DND-41 (cell line): ENCODE data around the gene CDKN1A.

Experiments
- ATAC-seq: fragments of 200-7000 bp; cut with Tn5 transposase; 3 replicates; pipeline ENCODE4 v1.9.1; 2021; ENCODE audit warnings: low read depth; ENCODE audit not compliant: insufficient read depth
- DNase-seq: peaks from one replicate; pipeline ENCODE4 v3.0.0-alpha.2; 2020
- H2AFZ ChIP-seq: 2 replicates; pipeline ENCODE4 v1.6.0; 2012; ENCODE audit warnings: low read depth, low read length
- H3K27ac ChIP-seq: 2 replicates; pipeline ENCODE4 v1.5.1; 2012; ENCODE audit warnings: low read length, inconsistent platforms
- H3K27me3 ChIP-seq: fragments of 200-600 bp; sonication (generic); 2 replicates; pipeline ENCODE4 v1.6.0; 2012; ENCODE audit warnings: low read length, mild to moderate bottlenecking, inconsistent platforms; ENCODE audit not compliant: insufficient read depth, poor library complexity
- H3K36me3 ChIP-seq: 2 replicates; pipeline ENCODE4 v1.5.1; 2012; ENCODE audit warnings: low read length, inconsistent platforms; ENCODE audit not compliant: insufficient read depth
- H3K4me1 ChIP-seq: 2 replicates; pipeline ENCODE4 v1.5.1; 2012; ENCODE audit warnings: mild to moderate bottlenecking, low read length; ENCODE audit not compliant: insufficient read depth
- H3K4me2 ChIP-seq: 2 replicates; pipeline ENCODE4 v1.6.0; 2012; ENCODE audit warnings: mild to moderate bottlenecking, moderate library complexity, low read length, inconsistent platforms; ENCODE audit not compliant: insufficient read depth
- H3K4me3 ChIP-seq, 2 experiments: fragments of 200-600 bp in 1 of 2; shearing (Covaris generic) in 1 of 2; 2 replicates each; pipeline ENCODE4 v1.5.1; 2012 to 2016; ENCODE audit warnings: inconsistent platforms in 2 of 2, low read length in 2 of 2, mild to moderate bottlenecking in 2 of 2, low read depth in 1 of 2, moderate library complexity in 1 of 2
- H3K79me2 ChIP-seq: 2 replicates; pipeline ENCODE4 v1.6.0; 2012; ENCODE audit warnings: low read length, inconsistent platforms; ENCODE audit not compliant: insufficient read depth
- H3K9ac ChIP-seq: 2 replicates; pipeline ENCODE4 v1.6.0; 2012; ENCODE audit warnings: low read depth, mild to moderate bottlenecking, inconsistent platforms, low read length, moderate library complexity
- H3K9me3 ChIP-seq: 2 replicates; pipeline ENCODE4 v1.5.1; 2012; ENCODE audit warnings: low read length, moderate library complexity, mild to moderate bottlenecking, inconsistent platforms; ENCODE audit not compliant: insufficient read depth, severe bottlenecking
- H4K20me1 ChIP-seq: 2 replicates; pipeline ENCODE4 v1.6.0; 2012; ENCODE audit warnings: low read length; ENCODE audit not compliant: insufficient read depth
- EZH2 ChIP-seq: IDR thresholded peaks from 3 replicates; pipeline ENCODE4 v1.6.1; 2012; ENCODE audit warnings: borderline replicate concordance, low read depth, mild to moderate bottlenecking, moderate library complexity, low read length, inconsistent platforms; ENCODE audit not compliant: severe bottlenecking
- TF ChIP-seq, protein P1 (sequence below): IDR thresholded peaks from 2 replicates; pipeline ENCODE4 v1.5.1; 2012; ENCODE audit warnings: borderline replicate concordance, low read length, moderate library complexity, mild to moderate bottlenecking; ENCODE audit not compliant: poor library complexity, severe bottlenecking; ENCODE audit errors: extremely low read depth

The CDKN1A gene

DNA sequence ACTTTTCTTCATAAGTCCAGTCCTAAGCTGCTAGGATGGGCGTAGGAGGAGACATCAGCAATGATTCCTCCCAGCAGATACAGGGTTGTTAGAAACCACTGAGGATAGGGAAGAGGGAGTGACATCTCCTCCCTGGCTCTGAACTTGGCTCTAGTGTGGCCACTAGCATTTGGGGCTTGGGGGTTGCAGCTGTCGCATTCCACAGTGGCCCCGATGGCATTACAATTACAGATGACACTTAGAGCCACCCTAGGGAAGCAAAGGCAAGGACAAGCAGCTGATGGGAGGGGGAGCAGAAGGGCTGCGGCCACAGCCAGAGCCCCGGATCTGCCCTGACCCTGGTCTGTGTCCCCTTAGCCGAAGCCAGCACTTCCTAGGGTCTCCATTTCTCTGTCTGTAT, 9.5 kb upstream of the CDKN1A start:
- Histone ChIP-seq H3K4me1 (no peaks in the 10 kb centered on the region), H2AFZ (no peak overlapping the region)

DNA sequence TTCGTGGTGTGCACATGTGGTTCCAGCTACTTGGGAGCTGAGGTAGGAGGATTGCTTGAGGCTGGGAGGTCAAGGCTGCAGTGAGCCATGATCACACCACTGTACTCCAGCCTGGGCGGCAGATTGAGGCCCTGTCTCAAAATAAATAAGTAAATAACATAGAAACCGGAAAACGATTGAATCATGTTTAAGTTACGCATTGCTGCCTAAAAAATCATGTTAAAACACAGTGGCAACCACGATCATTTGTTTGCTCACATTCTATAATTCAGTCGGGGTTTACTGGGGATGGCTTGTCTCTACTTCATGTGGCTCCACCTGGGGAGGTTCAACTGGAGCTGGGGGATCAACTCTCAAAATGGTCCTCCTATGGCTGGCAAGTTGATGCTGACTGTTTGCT, 8.2 kb upstream of the CDKN1A start:
- TF ChIP-seq EZH2: no peak
- TF ChIP-seq, protein P1, sequence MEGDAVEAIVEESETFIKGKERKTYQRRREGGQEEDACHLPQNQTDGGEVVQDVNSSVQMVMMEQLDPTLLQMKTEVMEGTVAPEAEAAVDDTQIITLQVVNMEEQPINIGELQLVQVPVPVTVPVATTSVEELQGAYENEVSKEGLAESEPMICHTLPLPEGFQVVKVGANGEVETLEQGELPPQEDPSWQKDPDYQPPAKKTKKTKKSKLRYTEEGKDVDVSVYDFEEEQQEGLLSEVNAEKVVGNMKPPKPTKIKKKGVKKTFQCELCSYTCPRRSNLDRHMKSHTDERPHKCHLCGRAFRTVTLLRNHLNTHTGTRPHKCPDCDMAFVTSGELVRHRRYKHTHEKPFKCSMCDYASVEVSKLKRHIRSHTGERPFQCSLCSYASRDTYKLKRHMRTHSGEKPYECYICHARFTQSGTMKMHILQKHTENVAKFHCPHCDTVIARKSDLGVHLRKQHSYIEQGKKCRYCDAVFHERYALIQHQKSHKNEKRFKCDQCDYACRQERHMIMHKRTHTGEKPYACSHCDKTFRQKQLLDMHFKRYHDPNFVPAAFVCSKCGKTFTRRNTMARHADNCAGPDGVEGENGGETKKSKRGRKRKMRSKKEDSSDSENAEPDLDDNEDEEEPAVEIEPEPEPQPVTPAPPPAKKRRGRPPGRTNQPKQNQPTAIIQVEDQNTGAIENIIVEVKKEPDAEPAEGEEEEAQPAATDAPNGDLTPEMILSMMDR: no peak
- H4K20me1 ChIP-seq: no peaks in the 10 kb centered on the region
- H3K27me3 ChIP-seq: no peaks in the 10 kb centered on the region
- no peak overlapping the region for H3K27ac ChIP-seq
- H2AFZ ChIP-seq: no peak overlapping the region
- H3K9me3 ChIP-seq: no peaks in the 10 kb centered on the region
- no peak overlapping the region for H3K9ac ChIP-seq
- no peak overlapping the region for H3K4me2 ChIP-seq
- DNase-seq (no peak), ATAC-seq (no peak)
- H3K79me2 ChIP-seq: no peaks in the 10 kb centered on the region
- H3K4me1 ChIP-seq: no peaks in the 10 kb centered on the region
- no peaks in the 10 kb centered on the region for H3K36me3 ChIP-seq
- no peak overlapping the region for H3K4me3 ChIP-seq

More for the DNA sequence above, 9.5 kb upstream of the CDKN1A start:
- Histone ChIP-seq H3K36me3 (no peaks in the 10 kb centered on the region), H3K4me2 (no peak overlapping the region), H3K79me2 (no peaks in the 10 kb centered on the region), H3K4me3 (no peak overlapping the region), H3K27me3 (no peaks in the 10 kb centered on the region), H3K9me3 (no peaks in the 10 kb centered on the region), H3K9ac (no peak overlapping the region), H4K20me1 (no peaks in the 10 kb centered on the region), H3K27ac (no peak overlapping the region)
- no peak for DNase-seq
- ATAC-seq: no peak
- TF ChIP-seq, protein P1: no peak
- TF ChIP-seq EZH2: no peak

DNA sequence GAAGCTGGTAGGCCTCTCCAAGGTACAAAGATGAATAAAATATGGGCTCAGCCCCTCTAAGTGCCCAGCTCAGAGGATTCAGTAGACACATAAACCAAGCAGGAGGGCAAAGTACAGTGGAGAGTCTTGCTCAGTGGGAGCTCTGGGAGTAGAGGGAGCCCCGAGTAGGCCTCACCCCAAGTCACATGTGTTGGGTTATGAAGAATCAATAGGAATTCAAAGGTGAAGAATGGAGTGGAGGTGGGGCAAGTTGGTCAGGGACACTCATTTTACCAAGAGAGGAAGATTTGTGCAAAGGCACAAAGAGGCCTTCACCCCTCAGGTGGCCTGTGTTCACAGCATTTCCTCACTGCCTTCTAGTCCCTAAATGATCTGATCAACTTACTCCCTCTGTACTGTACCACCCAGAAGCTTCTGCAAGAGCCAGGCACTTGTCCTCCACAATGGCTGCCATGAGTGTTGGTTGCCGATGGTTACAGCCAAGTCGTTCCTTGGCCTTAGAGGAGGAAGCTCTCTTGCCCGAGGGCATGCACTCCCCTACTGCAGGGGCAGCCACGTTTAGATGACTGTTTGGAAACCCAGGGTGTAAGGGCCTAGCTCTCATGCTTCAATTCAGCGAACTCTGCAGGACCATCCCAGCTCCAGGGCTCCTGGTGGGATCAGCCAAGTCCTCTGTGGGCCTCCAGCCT, 6.7 kb upstream of the CDKN1A start:
- Histone ChIP-seq H3K27me3 (peaks cover 8% of the 10 kb centered on the region), H3K4me3 (no peak overlapping the region), H3K9me3 (no peaks in the 10 kb centered on the region), H3K4me1 (0 out of 2 replicates have a peak, but pooled peaks cover 5% of the 10 kb centered on the region), H3K4me2 (no peak overlapping the region), H3K79me2 (no peaks in the 10 kb centered on the region), H3K27ac (no peak overlapping the region), H3K36me3 (no peaks in the 10 kb centered on the region), H4K20me1 (no peaks in the 10 kb centered on the region), H3K9ac (no peak overlapping the region), H2AFZ (no peak overlapping the region)
- DNase-seq: no peak
- ATAC-seq: no peak
- TF ChIP-seq, protein P1: no peak
- no peak for TF ChIP-seq EZH2

DNA sequence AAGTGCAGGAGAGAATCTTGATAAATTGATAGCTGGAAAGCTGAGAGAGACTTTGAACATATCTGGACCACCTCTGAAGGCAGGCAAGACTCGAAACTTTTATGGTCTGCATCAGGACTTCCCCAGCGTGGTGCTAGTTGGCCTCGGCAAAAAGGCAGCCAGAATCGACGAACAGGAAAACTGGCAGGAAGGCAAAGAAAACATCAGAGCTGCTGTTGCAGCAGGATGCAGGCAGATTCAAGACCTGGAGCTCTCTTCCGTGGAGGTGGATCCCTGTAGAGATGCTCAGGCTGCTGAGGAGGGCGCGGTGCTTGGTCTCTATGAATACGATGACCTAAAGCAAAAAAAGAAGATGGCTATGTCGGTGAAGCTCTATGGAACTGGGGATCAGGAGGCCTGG, 4.6 kb upstream of the CDKN1A start:
- no peaks in the 10 kb centered on the region for H3K36me3 ChIP-seq
- peaks cover 19% of the 10 kb centered on the region for H3K4me1 ChIP-seq
- DNase-seq (no peak), ATAC-seq (no peak)
- H4K20me1 ChIP-seq: peaks cover 3% of the 10 kb centered on the region; the same call in 1 of the 2 replicates
- H3K9ac ChIP-seq: no peak overlapping the region
- H3K9me3 ChIP-seq: no peaks in the 10 kb centered on the region
- H2AFZ ChIP-seq: no peak overlapping the region
- H3K27me3 ChIP-seq: peaks cover 29% of the 10 kb centered on the region
- H3K27ac ChIP-seq: no peak overlapping the region
- H3K4me2 ChIP-seq: no peak overlapping the region
- H3K4me3 ChIP-seq: no peak overlapping the region
- H3K79me2 ChIP-seq: no peaks in the 10 kb centered on the region
- TF ChIP-seq, protein P1: no peak
- TF ChIP-seq EZH2: no peak
